ENCODE measurements around the gene TRAF1.

Gene TRAF1

GRCh38 chr9:120890320-120891244 is 36.0 kb downstream of the TRAF1 start:
- DNase-seq (ENCODE audit: low read depth, low spot score): no peak

GRCh38 chr9:120889606-120890271 is 36.9 kb downstream of the TRAF1 start:
- no peak for DNase-seq (ENCODE audit: low read depth, low spot score)

- DNase-seq (ENCODE audit: low read depth, low spot score): no peak
Observed at GRCh38 chr9:120888626-120889025, 38.0 kb downstream of the TRAF1 start.

GRCh38 chr9:120886490-120886967 is 40.1 kb downstream of the TRAF1 start:
- DNase-seq (ENCODE audit: low read depth, low spot score): peak; percentile 64

GRCh38 chr9:120885958-120886357 is 40.6 kb downstream of the TRAF1 start:
- no peak for DNase-seq (ENCODE audit: low read depth, low spot score)

- DNase-seq (ENCODE audit: low read depth, low spot score): no peak
Observed at GRCh38 chr9:120885457-120885856, 41.1 kb downstream of the TRAF1 start.

GRCh38 chr9:120883608-120883996 is 43.0 kb downstream of the TRAF1 start:
- no peak for DNase-seq (ENCODE audit: low read depth, low spot score)

GRCh38 chr9:120882935-120883607 is 43.5 kb downstream of the TRAF1 start:
- DNase-seq (ENCODE audit: low read depth, low spot score): no peak

GRCh38 chr9:120879446-120879845 is 47.1 kb downstream of the TRAF1 start:
- DNase-seq (ENCODE audit: low read depth, low spot score): no peak

GRCh38 chr9:120878188-120879130 is 48.1 kb downstream of the TRAF1 start:
- no peak for DNase-seq (ENCODE audit: low read depth, low spot score)

- DNase-seq (ENCODE audit: low read depth, low spot score): peak; percentile 75
Observed at GRCh38 chr9:120877276-120878034, 49.1 kb downstream of the TRAF1 start.

GRCh38 chr9:120876842-120877240 is 49.8 kb downstream of the TRAF1 start, which contains the start of gene PHF19:
Gene PHF19, minus strand, starts transcription at chr9:120877188. Its CDS starts 2,447 bp downstream, at chr9:120874741.
- peak; percentile 64 for DNase-seq (ENCODE audit: low read depth, low spot score)

GRCh38 chr9:120875954-120876841 is 50.4 kb downstream of the TRAF1 start:
- DNase-seq (ENCODE audit: low read depth, low spot score): peak; percentile 92

- no peak for DNase-seq (ENCODE audit: low read depth, low spot score)
Observed at GRCh38 chr9:120875643-120875953, 51.0 kb downstream of the TRAF1 start.

- DNase-seq (ENCODE audit: low read depth, low spot score): no peak
Observed at GRCh38 chr9:120875195-120875565, 51.4 kb downstream of the TRAF1 start.

- DNase-seq (ENCODE audit: low read depth, low spot score): no peak
Observed at GRCh38 chr9:120874226-120875194, 52.1 kb downstream of the TRAF1 start.

- DNase-seq (ENCODE audit: low read depth, low spot score): peak; percentile 29
Observed at GRCh38 chr9:120873512-120873911, 53.1 kb downstream of the TRAF1 start.
